Activated gamma-delta T cell treated with Interleukin-2 at 50 U/mL for 16 hours (primary cell): Measurements from ENCODE around the gene TLCD4.
"Not testable (repeated sequence)": the region's sequence is repeated elsewhere in the genome, so short reads cannot be mapped to it uniquely, and the experiment has no call there.

ENCODE experiments used
- DNase-seq: peaks from one replicate; pipeline ENCODE4 v3.0.0-alpha.2; 2020

The TLCD4 gene, protein sequence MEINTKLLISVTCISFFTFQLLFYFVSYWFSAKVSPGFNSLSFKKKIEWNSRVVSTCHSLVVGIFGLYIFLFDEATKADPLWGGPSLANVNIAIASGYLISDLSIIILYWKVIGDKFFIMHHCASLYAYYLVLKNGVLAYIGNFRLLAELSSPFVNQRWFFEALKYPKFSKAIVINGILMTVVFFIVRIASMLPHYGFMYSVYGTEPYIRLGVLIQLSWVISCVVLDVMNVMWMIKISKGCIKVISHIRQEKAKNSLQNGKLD

DNA sequence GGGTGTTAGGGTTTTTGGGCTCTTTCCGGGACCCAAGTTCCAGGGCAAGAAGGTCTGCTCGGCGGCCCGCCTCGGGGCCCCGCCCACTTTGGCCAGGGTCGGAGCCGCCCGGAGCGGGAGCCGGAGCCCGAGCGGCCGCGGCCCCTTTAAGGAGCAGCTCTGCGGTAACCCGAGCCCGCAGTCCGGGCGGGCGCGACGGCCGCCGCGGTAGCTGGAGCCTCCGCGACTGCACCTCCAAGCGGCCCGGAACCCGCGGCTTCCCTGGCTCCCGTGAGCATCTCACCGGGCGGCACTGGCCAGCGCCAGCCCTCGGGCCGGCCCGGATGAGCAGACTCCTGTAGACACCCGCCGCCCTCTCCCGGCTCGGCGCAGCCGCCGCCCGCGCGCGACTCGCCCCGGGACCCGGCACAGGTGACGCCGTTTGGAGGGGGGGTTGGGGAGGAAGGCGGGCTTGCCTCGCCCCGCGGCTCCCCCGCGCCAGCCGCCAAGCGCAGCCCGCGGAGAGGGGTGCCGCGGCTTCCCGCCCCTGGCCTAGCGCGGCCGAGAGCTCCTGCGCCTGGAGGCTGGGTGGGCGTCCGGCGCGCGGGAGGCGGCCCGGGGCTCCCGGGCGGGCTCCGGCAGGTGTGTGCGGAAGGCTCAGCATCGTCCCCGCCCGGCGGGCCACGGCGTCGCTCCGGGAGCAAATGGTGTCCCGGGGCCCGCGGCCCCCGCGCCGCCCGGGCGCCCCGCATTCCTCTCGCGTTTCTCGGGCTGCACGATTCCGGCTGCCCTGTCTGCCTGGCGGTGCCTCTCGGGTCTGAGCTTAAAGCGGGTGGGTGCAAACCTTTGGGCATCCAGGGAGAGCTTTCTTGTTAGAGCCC, at the start of gene TLCD4:
Gene TLCD4, plus strand, starts transcription at position 149 of the 860 bp plus-strand sequence. CDS start 26,547 bp downstream, outside the sequence.
- DNase-seq = peak; percentile 18

DNA sequence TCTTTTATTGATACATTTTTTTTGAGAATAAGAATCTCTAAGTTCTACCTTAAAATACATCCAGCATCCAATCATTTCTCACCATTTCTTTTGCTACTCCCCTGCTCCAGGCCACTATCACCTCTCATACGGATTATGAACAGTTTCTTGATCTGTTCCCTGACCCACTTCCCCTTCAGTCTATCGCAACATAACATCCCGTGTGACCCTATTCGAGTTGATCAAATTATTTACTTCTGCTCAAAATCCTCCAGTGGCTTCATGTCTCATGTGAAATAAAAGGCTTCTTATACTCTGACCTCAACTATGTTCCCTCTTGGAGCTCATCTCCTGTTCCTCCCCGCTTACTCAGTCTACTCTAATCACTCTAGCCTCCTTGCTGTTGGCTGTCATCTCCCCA, 49.6 kb upstream of the TLCD4 start:
- no peak for DNase-seq

DNA sequence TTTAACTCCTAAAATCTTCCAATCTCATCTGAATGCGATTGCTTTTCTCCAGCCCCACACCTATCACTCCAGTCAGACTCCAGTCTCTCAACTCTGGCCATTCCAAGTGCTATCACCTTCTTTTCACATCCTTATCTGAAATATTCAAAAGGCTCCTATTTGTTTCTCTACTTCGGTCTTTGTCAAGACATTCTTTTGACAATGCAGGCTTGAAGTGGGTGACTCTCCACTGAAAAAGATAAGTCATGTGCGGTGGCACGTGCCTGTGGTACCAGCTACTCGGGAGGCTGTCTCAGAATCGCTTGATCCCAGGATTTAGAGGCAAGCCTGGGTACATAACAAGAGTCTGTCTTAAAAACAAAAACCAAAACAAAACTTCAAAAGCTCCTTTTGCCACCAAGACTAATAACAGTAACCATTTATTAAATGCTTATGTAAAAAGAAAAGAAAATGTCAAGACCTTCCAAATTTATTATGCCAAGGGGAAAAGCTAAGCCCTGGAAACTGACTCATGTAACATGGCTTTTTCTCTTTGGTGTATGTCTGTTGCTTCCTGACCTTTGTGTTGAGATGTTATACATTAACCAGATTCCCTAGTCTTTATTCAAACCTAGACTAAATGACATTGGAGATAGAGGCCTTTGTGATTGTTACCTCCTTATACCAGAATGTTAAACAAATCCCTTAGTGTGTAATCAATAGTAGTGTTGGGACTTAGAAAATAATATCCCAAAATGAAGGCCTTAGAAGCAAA, 48.0 kb upstream of the TLCD4 start:
- DNase-seq = no peak

DNA sequence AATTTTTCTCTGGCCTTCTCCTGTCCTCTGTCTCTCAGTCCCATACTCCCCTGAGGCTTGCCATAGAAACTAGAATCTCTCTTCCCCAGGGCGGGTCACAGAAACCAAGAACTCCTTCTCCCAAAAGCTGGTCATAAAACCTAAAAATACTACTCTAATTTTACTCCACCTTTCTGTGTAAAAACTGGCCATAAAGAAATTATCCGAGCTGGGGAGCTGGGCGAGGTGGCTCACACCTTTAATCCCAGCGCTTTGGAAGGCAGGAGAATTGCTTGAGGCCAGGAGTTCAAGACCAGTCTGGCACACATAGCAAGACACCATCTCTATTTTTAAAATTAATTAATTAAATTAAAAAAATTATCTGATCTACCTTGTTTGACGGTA, 47.5 kb upstream of the TLCD4 start:
- DNase-seq = no peak

DNA sequence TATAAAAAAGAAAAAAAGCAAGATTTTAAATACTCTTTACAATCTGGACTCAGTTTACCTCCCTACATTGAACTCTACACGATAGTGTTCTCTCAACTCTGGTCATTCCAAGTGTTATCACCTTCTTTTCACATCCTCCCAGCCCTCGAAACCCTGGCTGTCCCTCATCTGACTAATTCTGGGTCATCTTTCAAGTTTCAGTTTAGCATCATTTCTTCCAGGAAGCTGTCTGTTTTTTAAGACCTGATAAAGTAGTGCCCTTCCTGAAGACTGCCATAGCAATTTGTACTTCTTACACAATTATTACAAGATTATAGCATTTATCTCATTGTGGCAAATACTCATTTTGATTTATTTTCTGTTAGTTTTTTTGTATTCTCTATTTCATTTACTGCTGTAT, 45.6 kb upstream of the TLCD4 start:
- DNase-seq = no peak

DNA sequence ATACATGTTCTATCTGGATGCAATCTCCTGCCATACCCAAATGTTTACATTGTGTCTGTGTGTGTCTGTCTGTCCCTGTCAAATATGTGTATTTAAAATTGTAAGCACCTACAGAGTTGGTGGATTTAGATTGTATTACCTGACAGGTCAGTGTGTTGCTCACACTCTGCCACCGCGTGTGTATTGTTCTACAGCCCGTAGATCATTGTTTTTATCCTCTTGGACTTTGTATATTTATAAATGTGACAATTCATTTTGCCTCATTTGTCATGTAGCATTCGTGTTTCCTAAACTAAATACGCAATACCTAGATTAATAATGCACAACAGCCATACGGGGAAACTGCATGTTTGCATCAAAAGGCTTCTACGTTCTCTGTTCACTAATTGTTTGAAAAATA, 45.0 kb upstream of the TLCD4 start:
- no peak for DNase-seq

DNA sequence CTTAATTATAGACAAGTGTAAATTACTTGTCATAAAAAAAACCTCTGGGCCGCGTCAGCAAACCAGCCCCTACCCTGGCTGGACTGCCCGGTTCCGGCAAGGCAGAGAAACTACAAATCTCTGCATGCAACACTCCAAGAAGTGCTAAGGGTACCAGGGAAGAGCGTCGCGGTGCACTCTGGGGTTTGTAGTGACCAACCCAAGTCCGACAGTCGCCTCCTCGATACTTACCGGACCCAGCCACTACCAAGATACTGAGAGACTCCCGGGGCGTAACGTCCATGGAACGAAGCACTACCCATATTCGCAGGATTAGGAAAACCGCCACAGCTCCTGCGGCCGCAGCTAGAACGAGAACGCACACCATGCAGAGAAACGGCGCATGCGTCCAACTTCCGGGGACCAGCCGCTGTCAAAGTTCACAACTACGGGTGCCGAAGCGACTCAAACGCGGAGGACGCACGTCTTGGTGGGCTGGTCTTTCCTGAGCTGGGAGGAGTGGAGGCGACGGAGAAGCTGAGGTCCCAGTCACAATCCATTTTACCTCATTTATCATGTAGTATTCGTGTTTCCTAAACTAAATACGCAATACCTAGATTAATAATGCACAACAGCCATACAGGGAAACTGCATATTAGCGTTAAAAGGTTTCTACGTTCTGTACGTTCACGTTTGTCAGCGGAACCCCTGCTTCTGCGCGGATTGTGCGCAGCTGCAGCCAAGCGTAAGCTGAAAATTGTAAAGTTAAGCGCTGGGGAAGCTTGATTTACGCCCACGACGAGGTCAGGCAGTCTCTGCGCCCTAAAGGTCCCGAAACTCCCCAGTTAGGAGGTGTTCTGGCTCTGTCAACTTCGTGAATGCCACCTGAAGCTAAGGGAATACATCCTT, 44.4 kb upstream of the TLCD4 start, which contains the start of gene ALG14:
Gene ALG14, minus strand, starts transcription at position 420 of the 888 bp plus-strand sequence. Its CDS starts 53 bp downstream, at position 367.
- peak; percentile 91 for DNase-seq

DNA sequence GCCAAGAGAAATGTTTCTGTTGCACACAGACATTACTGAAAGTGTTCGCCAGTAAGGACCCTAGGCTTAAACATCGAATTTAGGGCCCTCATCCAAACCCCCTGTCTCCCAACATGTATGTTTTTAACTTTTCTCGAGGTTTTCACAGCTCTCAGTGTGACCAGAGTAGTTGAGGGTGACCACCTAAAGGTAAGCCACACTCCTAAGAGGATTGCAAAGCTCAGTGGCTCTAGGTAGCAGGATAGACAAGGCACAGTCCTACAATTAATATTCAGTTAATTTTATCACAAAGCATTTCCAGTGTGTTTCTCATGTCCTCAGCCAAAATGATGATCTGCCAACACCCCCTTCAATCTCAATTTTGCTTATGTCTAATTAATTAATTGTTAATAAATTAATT, 43.7 kb upstream of the TLCD4 start:
- no peak for DNase-seq

DNA sequence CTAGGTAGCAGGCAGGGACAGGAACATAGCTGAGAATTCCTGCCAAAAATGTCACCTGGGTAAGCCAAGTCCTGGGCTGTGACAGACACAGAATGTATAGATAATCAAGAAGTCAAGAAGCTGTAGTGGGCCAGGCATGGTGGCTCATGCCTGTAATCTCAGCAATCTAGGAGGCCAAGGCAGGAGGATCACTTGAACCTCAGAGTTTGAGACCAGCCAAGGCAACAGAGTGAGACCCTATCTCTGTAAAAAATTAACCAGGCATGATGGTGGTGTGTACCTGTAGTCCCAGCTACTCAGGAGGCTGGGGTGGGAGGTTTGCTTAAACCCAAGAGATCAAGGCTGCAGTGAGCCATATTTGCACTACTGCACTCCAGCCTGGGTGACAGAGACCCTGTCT, 41.1 kb upstream of the TLCD4 start:
- no peak for DNase-seq

DNA sequence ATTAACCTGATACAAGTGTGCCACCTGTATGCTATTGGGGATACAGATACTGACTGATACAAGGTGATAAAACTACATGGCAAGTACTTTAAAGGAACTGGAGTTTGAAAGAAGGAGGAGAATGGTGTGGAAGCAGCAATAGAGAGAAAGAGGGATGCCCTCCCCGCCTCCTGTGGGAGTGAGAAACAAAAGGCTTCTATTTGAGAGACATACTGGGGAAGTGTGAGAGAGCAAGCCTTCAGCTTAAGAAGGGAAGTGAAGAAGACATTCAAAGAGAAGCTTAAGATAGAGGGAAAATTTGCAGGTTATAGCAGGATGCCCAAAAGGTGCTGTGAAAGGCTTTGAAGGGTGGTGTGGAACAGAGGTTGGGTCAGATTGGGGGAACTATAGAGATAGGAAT, 36.7 kb upstream of the TLCD4 start:
- no peak for DNase-seq

DNA sequence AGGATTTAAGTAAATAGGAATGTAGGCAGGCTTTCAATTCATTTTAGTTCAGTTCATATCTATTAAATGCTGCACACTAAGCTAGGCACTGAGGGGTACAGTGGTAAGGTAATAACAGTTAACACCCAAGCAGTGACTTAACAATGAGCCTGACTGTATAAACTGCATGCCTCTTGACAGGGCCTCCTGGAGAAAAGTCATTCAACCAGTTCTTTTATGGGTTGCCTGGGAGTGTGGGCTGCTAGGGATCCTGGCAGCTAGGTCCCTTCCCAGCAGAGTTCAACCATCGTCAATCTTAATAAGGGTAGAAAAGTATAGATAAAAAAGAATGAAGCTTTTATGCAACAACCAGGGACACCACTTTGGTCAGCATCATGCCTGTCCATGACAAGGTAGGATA, 36.3 kb upstream of the TLCD4 start:
- no peak for DNase-seq

DNA sequence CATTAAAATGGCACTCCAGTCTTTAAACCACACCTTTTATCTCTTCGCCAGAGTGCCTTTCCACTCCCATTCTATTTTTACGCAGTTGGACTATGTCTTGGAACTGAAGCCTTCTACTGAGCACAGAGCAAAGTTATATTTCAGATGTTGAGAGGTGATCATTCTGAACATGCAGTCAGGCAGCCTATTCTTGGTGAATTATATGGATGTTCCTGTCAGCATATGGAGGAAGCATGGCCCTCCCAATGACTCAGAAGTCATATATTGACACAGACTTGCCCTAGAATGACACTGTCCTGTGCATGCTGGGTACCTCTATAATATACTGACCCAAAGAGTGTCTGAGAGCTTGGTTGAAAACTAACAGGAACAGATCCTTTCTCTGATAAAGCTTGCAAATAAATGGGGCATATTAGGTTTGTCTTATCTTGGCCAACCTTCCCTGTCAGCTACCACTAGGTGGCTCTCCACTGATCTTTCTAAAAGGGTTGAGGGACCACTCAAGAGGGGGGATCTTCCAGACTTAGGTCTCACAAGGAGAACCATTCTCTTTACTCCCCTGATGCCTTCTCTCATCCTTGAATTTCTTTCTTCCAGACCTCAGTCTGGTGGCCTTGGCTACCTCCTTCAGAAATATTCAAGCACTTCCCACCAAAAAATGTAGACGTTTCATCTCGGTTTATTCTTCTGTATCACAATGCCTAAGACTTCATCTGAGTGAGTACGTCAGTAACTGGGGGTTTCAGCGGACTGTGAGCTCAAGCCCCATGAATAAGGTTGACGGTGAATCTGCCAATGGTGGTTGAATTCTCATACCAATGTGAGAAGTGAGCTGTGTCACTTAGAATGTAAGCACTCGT, 32.6 kb upstream of the TLCD4 start:
- peak; percentile 11 for DNase-seq

DNA sequence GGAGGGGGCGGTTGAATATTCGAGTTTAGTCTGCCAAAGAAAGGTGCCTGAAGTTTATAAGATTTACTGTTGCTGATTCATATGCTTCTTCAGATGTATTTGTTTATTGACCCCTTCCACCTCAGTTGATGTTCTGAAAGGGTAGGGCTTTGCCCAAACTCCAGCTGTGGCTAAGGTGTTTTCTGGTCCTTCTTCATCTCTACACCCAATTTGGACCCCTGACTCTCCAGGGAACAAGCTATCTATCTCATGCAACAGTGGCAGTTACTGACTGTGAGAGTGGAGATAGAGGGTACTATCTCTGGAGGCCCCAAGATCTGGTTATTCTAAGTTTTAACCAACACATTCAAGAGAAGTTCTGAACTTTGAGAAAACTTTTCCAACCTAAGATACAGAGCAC, 31.8 kb upstream of the TLCD4 start:
- DNase-seq = no peak

DNA sequence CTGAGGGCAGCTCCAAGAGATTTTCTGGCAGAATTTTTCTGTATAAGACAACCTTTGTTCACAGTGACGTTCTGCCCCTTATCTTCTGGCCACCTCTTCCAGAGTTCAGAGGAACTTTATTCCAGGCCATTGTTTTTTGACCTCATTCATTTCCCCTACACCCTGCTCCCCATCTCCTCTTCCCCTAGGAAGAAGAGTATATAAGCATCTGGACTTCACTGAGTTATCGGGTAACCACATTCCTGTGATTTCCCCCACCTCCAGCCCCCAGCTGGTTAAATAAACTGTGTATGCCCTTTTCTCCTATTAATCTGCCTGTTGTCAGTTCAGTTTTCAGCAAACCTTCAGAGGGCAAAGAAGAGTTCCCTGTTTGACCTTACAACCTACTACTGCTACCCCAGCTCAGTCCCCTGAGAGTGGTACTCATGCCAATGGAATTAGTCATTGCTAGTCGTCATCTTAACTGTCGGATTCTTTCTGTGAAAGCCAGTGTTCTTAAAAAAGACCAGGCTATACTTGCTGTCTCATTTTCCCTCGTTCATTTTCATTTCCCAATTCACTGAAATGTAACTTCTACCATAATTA, 30.1 kb upstream of the TLCD4 start:
- DNase-seq = no peak

DNA sequence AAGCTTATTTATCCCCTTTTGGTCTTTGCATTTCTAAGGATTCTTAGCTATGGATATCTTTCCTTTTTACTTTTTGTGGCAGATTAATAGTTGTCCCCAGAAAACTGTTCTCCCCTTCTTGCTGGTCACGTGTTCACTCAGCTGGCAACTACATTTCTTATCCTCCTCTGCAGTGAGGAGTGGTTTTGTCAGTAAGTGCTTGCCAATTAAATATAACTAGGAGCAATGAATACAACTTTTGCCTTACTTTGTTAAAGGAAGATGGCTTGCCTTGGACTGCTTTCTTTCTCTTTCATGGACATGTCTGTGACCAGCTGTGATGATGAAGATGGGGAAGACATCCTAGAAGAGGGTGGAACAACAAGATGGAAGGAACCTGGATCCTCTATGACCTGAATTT, 28.9 kb upstream of the TLCD4 start:
- DNase-seq = no peak

DNA sequence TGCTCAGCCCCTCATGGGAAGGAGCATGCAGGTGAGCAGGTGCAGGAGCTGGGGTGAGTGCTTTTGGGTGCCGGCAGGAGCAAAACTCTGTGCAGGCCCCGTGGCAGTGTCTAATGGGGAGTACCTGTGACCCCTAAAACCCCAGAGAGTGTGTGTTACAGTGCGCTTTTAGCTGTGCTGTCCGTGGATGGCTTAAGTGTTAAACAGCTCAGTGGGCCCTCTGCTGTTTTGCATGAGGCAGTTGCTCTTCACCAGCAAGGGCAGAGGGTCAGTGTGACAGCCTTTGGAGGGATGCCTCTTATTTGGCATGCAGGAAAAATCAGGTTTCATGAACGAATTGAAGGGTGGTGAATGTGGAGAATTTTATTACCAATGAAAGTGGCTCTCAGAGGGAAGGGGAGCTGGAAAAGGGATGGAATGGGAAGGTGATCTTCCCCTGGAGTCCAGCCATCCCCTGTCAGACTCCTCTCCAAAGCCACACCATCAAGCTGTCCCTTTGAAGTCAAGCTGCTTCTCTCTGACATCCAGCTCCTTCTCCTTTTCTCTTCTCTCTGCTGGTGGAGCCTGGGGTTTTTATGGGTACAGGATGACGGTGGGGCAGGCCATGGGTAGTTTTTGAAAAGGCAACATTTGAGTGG, 27.4 kb upstream of the TLCD4 start:
- DNase-seq = no peak

DNA sequence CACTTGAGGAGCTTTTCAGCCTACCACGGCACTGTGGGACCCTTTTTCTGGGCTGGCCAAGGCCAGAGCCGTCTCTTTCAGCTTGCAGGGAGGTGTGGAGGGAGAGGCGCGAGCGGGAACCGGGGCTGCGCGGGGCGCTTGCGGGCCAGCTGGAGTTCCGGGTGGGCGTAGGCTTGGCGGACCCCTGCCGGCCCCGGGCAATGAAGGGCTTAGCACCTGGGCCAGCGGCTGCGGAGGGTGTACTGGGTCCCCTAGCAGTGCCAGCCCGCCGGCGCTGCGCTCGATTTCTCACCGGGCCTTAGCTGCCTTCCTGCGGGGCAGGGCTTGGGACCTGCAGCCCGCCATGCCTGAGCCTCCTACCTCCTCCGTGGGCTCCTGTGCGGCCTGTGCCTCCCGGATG, 25.9 kb upstream of the TLCD4 start:
- DNase-seq = not testable (repeated sequence)

DNA sequence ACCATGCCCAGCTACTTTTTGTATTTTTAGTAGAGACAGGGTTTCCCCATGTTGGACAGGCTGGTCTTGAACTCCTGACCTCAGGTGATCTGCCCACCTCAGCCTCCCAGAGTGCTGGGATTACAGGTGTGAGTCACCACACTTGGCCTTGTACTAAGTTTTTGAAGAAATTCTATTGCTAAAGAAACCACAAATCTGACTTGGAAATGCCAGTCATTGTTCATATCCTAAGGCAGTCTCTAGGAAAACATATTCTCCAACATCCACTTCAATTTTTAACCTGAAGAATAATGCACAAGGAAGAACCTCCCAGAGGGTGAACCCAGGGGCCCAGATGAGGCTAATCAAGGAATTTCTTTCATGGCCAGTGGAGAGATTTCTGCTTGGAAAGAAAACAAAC, 24.3 kb upstream of the TLCD4 start:
- DNase-seq = not testable (repeated sequence)

DNA sequence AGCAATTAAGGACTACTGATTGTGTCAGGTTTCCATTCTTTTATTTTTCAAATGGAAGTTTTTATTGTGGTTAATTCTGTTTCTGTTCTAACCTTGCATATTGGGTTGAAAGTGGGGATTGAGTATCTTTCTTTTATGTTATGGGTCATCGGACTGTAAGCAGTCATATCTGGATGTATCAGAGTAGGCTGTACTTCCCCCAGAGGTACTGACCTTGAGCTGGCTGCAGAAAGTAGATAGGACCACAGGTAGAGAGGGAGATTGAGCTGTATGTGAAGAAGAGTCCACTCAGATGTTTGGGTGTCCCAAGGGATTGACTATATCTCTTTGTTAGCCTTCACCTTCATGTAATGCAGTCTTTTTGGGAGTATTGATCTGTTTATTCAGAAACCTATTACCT, 23.9 kb upstream of the TLCD4 start:
- no peak for DNase-seq

DNA sequence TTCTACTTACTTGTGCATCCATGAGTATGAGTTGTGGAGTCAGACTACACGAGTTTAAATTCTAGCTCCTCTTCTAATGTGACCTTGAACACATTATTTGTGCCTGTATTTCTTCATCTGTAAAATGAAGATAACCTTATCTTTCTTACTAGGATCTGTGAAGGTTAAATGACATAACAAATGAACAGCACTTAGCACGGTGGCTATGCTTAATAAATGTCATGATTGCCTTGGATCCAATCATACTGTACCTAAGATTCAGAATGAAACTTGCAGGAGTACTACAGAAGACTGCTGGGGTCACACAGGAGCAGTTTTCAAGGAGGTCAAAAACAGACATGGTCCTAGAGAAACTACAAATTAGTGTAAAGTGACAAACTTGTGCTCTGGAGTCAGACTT, 22.2 kb upstream of the TLCD4 start:
- DNase-seq = no peak

DNA sequence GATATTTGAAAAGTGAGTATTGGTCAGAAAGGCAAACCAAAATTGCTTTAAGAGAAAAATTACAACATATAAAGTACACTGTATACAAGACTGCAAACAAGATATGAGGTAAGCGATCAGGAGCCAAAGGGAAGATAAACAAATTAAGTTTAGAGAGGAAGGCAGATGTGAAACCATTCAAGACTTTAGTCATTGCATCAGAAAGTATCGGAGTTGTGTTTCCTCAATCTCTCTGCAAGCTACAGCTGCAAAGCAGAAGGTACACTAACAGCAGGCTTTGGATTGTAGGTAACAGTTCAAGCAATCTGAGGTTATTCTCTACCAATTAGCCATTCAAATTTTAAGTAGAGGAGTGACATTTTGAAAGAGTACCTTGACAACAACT, 21.3 kb upstream of the TLCD4 start:
- DNase-seq = no peak
